Muscle of arm (tissue), 12 donors: ENCODE measurements around the gene PLP1. TPM values are rescaled to one million over a fixed set of nuclear protein-coding genes. Genes with fewer than 3 reads are reported as not detected.
"Not testable (repeated sequence)": the region's sequence is repeated elsewhere in the genome, so short reads cannot be mapped to it uniquely, and the experiment has no call there.

Source experiments
- DNase-seq: peaks from one replicate; pipeline ENCODE4 v3.0.0-alpha.2; 2013
- polyA plus RNA-seq, 12 donors: library from polyadenylated mRNA; unstranded; fragments of 120-200 nt; gene quantifications; one replicate each; pipeline ENCODE4 v1.2.1, GENCODE V29; 2013; ENCODE audit not compliant: insufficient read length in 12 of 12

The PLP1 gene
- polyA plus RNA-seq, 12 donors = 61.2 to 127 (median 83.6) TPM; not detected in 1

GRCh38 chrX:103774070-103774642 lies 2.5 kb upstream of the PLP1 start:
- no peak for DNase-seq

- DNase-seq = no peak
Observed at GRCh38 chrX:103779141-103779789, 2.6 kb downstream of the PLP1 start.

GRCh38 chrX:103780336-103781061 lies 3.9 kb downstream of the PLP1 start:
- no peak for DNase-seq

- DNase-seq = no peak
Observed at GRCh38 chrX:103781062-103781402, 4.4 kb downstream of the PLP1 start.

- DNase-seq = no peak
Observed at GRCh38 chrX:103781706-103782105, 5.1 kb downstream of the PLP1 start.

GRCh38 chrX:103782640-103783039 lies 6.0 kb downstream of the PLP1 start:
- DNase-seq = no peak

- DNase-seq = peak; percentile 77
Observed at GRCh38 chrX:103783196-103783595, 6.6 kb downstream of the PLP1 start.

GRCh38 chrX:103783971-103784370 lies 7.3 kb downstream of the PLP1 start:
- peak; percentile 61 for DNase-seq

GRCh38 chrX:103789004-103789403 lies 12.4 kb downstream of the PLP1 start:
- DNase-seq = no peak

- DNase-seq = no peak
Observed at GRCh38 chrX:103791228-103791627, 14.6 kb downstream of the PLP1 start.

GRCh38 chrX:103791826-103792485 lies 15.3 kb downstream of the PLP1 start:
- no peak for DNase-seq

- no peak for DNase-seq
Observed at GRCh38 chrX:103792916-103793544, 16.4 kb downstream of the PLP1 start.

- no peak for DNase-seq
Observed at GRCh38 chrX:103793545-103793940, 16.9 kb downstream of the PLP1 start.

GRCh38 chrX:103794119-103794518 lies 17.5 kb downstream of the PLP1 start:
- DNase-seq = no peak

- no peak for DNase-seq
Observed at GRCh38 chrX:103797691-103798090, 21.1 kb downstream of the PLP1 start.

- DNase-seq = no peak
Observed at GRCh38 chrX:103800318-103800717, 23.7 kb downstream of the PLP1 start.

- no peak for DNase-seq
Observed at GRCh38 chrX:103805860-103806259, 29.2 kb downstream of the PLP1 start.

- no peak for DNase-seq
Observed at GRCh38 chrX:103806862-103807474, 30.3 kb downstream of the PLP1 start.

GRCh38 chrX:103811858-103812257 lies 35.2 kb downstream of the PLP1 start:
- DNase-seq = no peak

GRCh38 chrX:103817101-103817500 lies 40.5 kb downstream of the PLP1 start:
- DNase-seq = not testable (repeated sequence)

GRCh38 chrX:103817502-103817901 lies 40.9 kb downstream of the PLP1 start:
- peak; percentile 66 for DNase-seq
